IMR-90 (cell line): ENCODE data around the gene TTC31. TPM values are rescaled to one million over a fixed set of nuclear protein-coding genes. Genes with fewer than 3 reads are reported as not detected.

Experiments used
- ATAC-seq: fragments of 200-7000 bp; cut with Tn5 transposase; 2 replicates; pipeline ENCODE4 v1.9.1; 2020; ENCODE audit warnings: low read depth, mild to moderate bottlenecking, moderate library complexity
- BruUV-seq: library from RNA; stranded (reverse); fragments of 400-500 nt; replicated peaks from 2 replicates; lab custom pipeline; 2021; lab: Mats Ljungman, UMichigan
- CTCF ChIA-PET: fragments of 300-600 bp; formaldehyde crosslinking; extraction: SDS; loops from one replicate; lab custom pipeline; 2021; ENCODE audit warnings: antibody characterized with exemption; lab: Yijun Ruan, JAX
- POLR2A ChIA-PET: fragments of 300-600 bp; sonication (Branson Sonifier 250); formaldehyde crosslinking; loops from one replicate; lab custom pipeline; 2022; ENCODE audit warnings: antibody characterized with exemption; ENCODE audit not compliant: unreplicated experiment; lab: Charles Lee
- DNase-seq: peaks from one replicate; pipeline ENCODE4 v3.0.0; 2013
- H2AFZ ChIP-seq: replicated peaks from 2 replicates; pipeline ENCODE3; 2013; ENCODE audit warnings: low read length, mild to moderate bottlenecking; ENCODE audit not compliant: poor library complexity
- H2AK5ac ChIP-seq: 2 replicates; pipeline ENCODE4 v1.6.1; 2013; ENCODE audit warnings: low read depth, low read length, inconsistent platforms
- H2AK9ac ChIP-seq: replicated peaks from 2 replicates; pipeline ENCODE3; 2013; ENCODE audit warnings: mild to moderate bottlenecking, low read depth, low read length, moderate library complexity; ENCODE audit not compliant: poor library complexity
- H2BK120ac ChIP-seq: 2 replicates; pipeline ENCODE4 v1.6.1; 2013; ENCODE audit warnings: low read depth, low read length, inconsistent platforms
- H2BK15ac ChIP-seq: 3 replicates; pipeline ENCODE4 v1.6.1; 2013; ENCODE audit warnings: low read depth, low read length, inconsistent platforms
- H2BK20ac ChIP-seq: 2 replicates; pipeline ENCODE4 v1.6.1; 2013; ENCODE audit warnings: low read depth, mild to moderate bottlenecking, inconsistent platforms, low read length, moderate library complexity
- H2BK5ac ChIP-seq: 2 replicates; pipeline ENCODE4 v1.6.1; 2013; ENCODE audit warnings: mild to moderate bottlenecking, low read depth, low read length, inconsistent platforms; ENCODE audit not compliant: poor library complexity, severe bottlenecking
- H3K14ac ChIP-seq: replicated peaks from 2 replicates; pipeline ENCODE4 v1.6.1; 2013; ENCODE audit warnings: low read depth, low read length, inconsistent platforms
- H3K18ac ChIP-seq: 2 replicates; pipeline ENCODE4 v1.6.1; 2013; ENCODE audit warnings: low read depth, low read length, control low read depth
- H3K23ac ChIP-seq: 2 replicates; pipeline ENCODE4 v1.6.1; 2013; ENCODE audit warnings: low read depth, low read length, inconsistent platforms
- H3K27ac ChIP-seq: 2 replicates; pipeline ENCODE4 v1.5.1; 2013; ENCODE audit warnings: mild to moderate bottlenecking, control low read depth, low read length; ENCODE audit not compliant: insufficient read depth
- H3K27me3 ChIP-seq: 2 replicates; pipeline ENCODE4 v1.6.1; 2013; ENCODE audit warnings: low read length; ENCODE audit not compliant: control insufficient read depth, insufficient read depth
- H3K36me3 ChIP-seq: 2 replicates; pipeline ENCODE4 v1.6.1; 2013; ENCODE audit warnings: low read length, mixed read lengths; ENCODE audit not compliant: control insufficient read depth, insufficient read depth
- H3K4ac ChIP-seq: 2 replicates; pipeline ENCODE4 v1.6.1; 2013; ENCODE audit warnings: low read depth, low read length, inconsistent platforms
- H3K4me1 ChIP-seq: 2 replicates; pipeline ENCODE4 v1.6.1; 2013; ENCODE audit warnings: low read length, mixed read lengths; ENCODE audit not compliant: control insufficient read depth, insufficient read depth
- H3K4me2 ChIP-seq: 2 replicates; pipeline ENCODE4 v1.6.1; 2013; ENCODE audit warnings: low read depth, mild to moderate bottlenecking, control low read depth, low read length, moderate library complexity
- H3K4me3 ChIP-seq: 2 replicates; pipeline ENCODE4 v1.5.1; 2013; ENCODE audit warnings: low read depth, mild to moderate bottlenecking, control low read depth, low read length, moderate library complexity; ENCODE audit not compliant: insufficient read depth
- H3K56ac ChIP-seq: 2 replicates; pipeline ENCODE4 v1.6.1; 2013; ENCODE audit warnings: low read length, inconsistent platforms; ENCODE audit not compliant: insufficient read depth; ENCODE audit errors: extremely low read depth
- H3K79me1 ChIP-seq, 2 experiments: 2 replicates each; pipeline ENCODE4 v1.6.1; 2013; ENCODE audit warnings: low read length in 2 of 2, inconsistent platforms in 1 of 2, low read depth in 1 of 2
- H3K9ac ChIP-seq: 2 replicates; pipeline ENCODE4 v1.6.1; 2013; ENCODE audit warnings: low read depth, low read length, control low read depth
- H3K9me1 ChIP-seq: 2 replicates; pipeline ENCODE4 v1.6.1; 2013; ENCODE audit warnings: low read length, inconsistent platforms; ENCODE audit not compliant: insufficient read depth
- H3K9me3 ChIP-seq: 2 replicates; pipeline ENCODE4 v1.6.1; 2013; ENCODE audit warnings: low read length; ENCODE audit not compliant: control insufficient read depth, insufficient read depth
- H4K20me1 ChIP-seq: 2 replicates; pipeline ENCODE4 v1.6.1; 2013; ENCODE audit warnings: low read length, inconsistent platforms; ENCODE audit not compliant: insufficient read depth
- H4K5ac ChIP-seq: 2 replicates; pipeline ENCODE4 v1.6.1; 2013; ENCODE audit warnings: mild to moderate bottlenecking, low read depth, low read length, control low read depth
- H4K8ac ChIP-seq, 2 experiments: 2 replicates each; pipeline ENCODE4 v1.6.1; 2013; ENCODE audit warnings: low read depth in 2 of 2, low read length in 2 of 2, control low read depth in 1 of 2, inconsistent platforms in 1 of 2
- H4K91ac ChIP-seq: 2 replicates; pipeline ENCODE4 v1.6.1; 2013; ENCODE audit warnings: low read depth, low read length, inconsistent platforms; ENCODE audit not compliant: insufficient read depth
- FOS ChIP-seq: fragments of 150-350 bp; IDR thresholded peaks from 2 replicates; pipeline ENCODE4 v1.6.1; 2016; ENCODE audit warnings: low read depth, low read length
- MAFK ChIP-seq: IDR thresholded peaks from 2 replicates; pipeline ENCODE4 v1.6.1; 2012; ENCODE audit warnings: low read depth, low read length, improper control_type of control experiment
- MAZ ChIP-seq: IDR thresholded peaks from 2 replicates; pipeline ENCODE4 v1.6.1; 2012; ENCODE audit warnings: low read depth, mild to moderate bottlenecking, low read length, improper control_type of control experiment, moderate library complexity, borderline replicate concordance
- NFE2L2 ChIP-seq: fragments of 150-350 bp; IDR thresholded peaks from 2 replicates; pipeline ENCODE4 v1.6.1; 2016; ENCODE audit warnings: low read depth, mild to moderate bottlenecking, low read length
- RAD21 ChIP-seq: IDR thresholded peaks from 2 replicates; pipeline ENCODE4 v1.6.1; 2012; ENCODE audit warnings: low read length, improper control_type of control experiment
- WGBS, 2 experiments: methylation state at CpG; one replicate each; pipeline versions ENCODE4 v1.1.5 to v1.1.7; 2013; ENCODE audit warnings: missing lambda C conversion rate in 2 of 2; ENCODE audit not compliant: insufficient read length in 1 of 2; ENCODE audit errors: extremely low coverage in 2 of 2; 5-methylcytosine and 5-hydroxymethylcytosine counted together
- dilution Hi-C: fragments of 300-500 bp; cut with HindIII; formaldehyde crosslinking; loops from one replicate; pipeline ENCODE4 v1.14.3; 2018; ENCODE audit warnings: low sequenced_read_pairs; ENCODE audit not compliant: unreplicated experiment
- in situ Hi-C: fragments of 300-500 bp; cut with MboI; formaldehyde crosslinking; loops from 3 replicates; pipeline ENCODE4 v1.14.3; 2019; ENCODE audit warnings: low sequenced_read_pairs, inconsistent platforms, mixed read lengths
- intact Hi-C: fragments of 100-400 bp; cut with micrococcal nuclease; formaldehyde crosslinking; loops from 2 replicates; pipeline ENCODE4 v1.10.0; 2022
- polyA plus RNA-seq, 3 experiments: library from polyadenylated mRNA; depleted of rRNA; stranded (reverse); fragments of >200 nt; gene quantifications; 2 replicates each; pipeline ENCODE4 v1.2.3, GENCODE V29; 2012; ENCODE audit warnings: low replicate concordance in 1 of 3
- total RNA-seq: library from RNA; depleted of rRNA; stranded (reverse); fragments of >200 nt; gene quantifications from 2 replicates; pipeline ENCODE4 v1.2.3, GENCODE V29; 2012

The TTC31 gene
- total and polyA plus RNA-seq, 2 of the 4 experiments (the other 2 are of a cell fraction), result 6.3 to 18.8 TPM

GRCh38 chr2:74511104-74511989, 28.5 kb downstream of the TTC31 start:
- H3K9me3 ChIP-seq, result peaks cover 15% of the 10 kb centered on the region
- H3K27ac ChIP-seq, result no peak overlapping the region
- H3K14ac ChIP-seq, result no peak overlapping the region
- dilution Hi-C loops, result no loop called here
- H3K4me2 ChIP-seq, result no peak overlapping the region
- no CpG with 5 or more reads among the region's 11 CpGs for WGBS, 2 experiments
- no peak overlapping the region for H2AK5ac ChIP-seq
- peaks cover 6% of the 10 kb centered on the region; the same call in 1 of the 2 replicates for H3K9me1 ChIP-seq
- CTCF ChIA-PET, result no interaction called here
- H3K56ac ChIP-seq, result no peak overlapping the region
- 0 out of 2 replicates have a peak, but pooled peaks cover 5% of the 10 kb centered on the region for H4K20me1 ChIP-seq
- no peak overlapping the region for H3K18ac ChIP-seq
- BruUV-seq, result no TSS peak
- no peak overlapping the region for H4K5ac ChIP-seq
- H3K4me3 ChIP-seq, result no peak overlapping the region
- H2BK20ac ChIP-seq, result no peak overlapping the region
- H3K23ac ChIP-seq, result no peak overlapping the region
- no peak overlapping the region for H2BK15ac ChIP-seq
- H4K8ac ChIP-seq, result no peak overlapping the region
- POLR2A ChIA-PET, result no interaction called here
- no peak overlapping the region for H2AFZ ChIP-seq
- no peak overlapping the region for H4K91ac ChIP-seq
- DNase-seq (peak; percentile 37), ATAC-seq (no peak)
- peaks cover 57% of the 10 kb centered on the region for H3K27me3 ChIP-seq
- H3K4ac ChIP-seq, result no peak overlapping the region
- H2BK5ac ChIP-seq, result no peak overlapping the region
- TF ChIP-seq FOS (no peak), NFE2L2 (no peak), MAFK (no peak), MAZ (no peak), RAD21 (no peak)
- H3K36me3 ChIP-seq, result no peaks in the 10 kb centered on the region
- in situ Hi-C loops, result no loop called here
- no peak overlapping the region for H2BK120ac ChIP-seq
- H3K79me1 ChIP-seq, result peaks cover 4 to 10% of the 10 kb centered on the region in 2 experiments; a peak in 3 of 4 replicates
- no peak overlapping the region for H2AK9ac ChIP-seq
- no peak overlapping the region for H3K9ac ChIP-seq
- H3K4me1 ChIP-seq, result peaks cover 6% of the 10 kb centered on the region
- intact Hi-C loops, result no loop called here
